Tibial artery (tissue), 4 donors: ENCODE results near the gene RASAL2.
"Not testable (repeated sequence)": the region's sequence is repeated elsewhere in the genome, so short reads cannot be mapped to it uniquely, and the experiment has no call there.

Source experiments
- DNase-seq, 2 donors: peaks; one replicate each; pipeline ENCODE4 v3.0.0-alpha.2; 2019
- H3K27ac ChIP-seq, 2 donors: fragments of 200-600 bp; sonication (generic) in 1 of 2; 1 replicate in 1 of 2; 2 replicates in 1 of 2; pipeline ENCODE4 v1.5.1; 2018 to 2019; ENCODE audit warnings: mild to moderate bottlenecking in 1 of 2
- H3K27me3 ChIP-seq, 2 donors: fragments of 200-600 bp; sonication (generic) in 1 of 2; one replicate each; pipeline versions ENCODE4 v1.5.1 to v1.6.0; 2016 to 2019
- H3K36me3 ChIP-seq, 3 donors: fragments of 200-600 bp; sonication (generic) in 2 of 3; one replicate each; pipeline ENCODE4 v1.5.1; 2016 to 2019; ENCODE audit warnings: mild to moderate bottlenecking in 2 of 3
- H3K4me1 ChIP-seq, 4 donors: fragments of 200-600 bp; sonication (generic) in 2 of 4; 1 replicate in 3 of 4; 2 replicates in 1 of 4; pipeline ENCODE4 v1.5.1; 2016 to 2019
- H3K4me3 ChIP-seq, 2 donors: fragments of 200-600 bp; sonication (generic) in 1 of 2; 1 replicate in 1 of 2; 2 replicates in 1 of 2; pipeline ENCODE4 v1.5.1; 2018 to 2019; ENCODE audit warnings: mild to moderate bottlenecking in 2 of 2
- H3K9me3 ChIP-seq, 3 donors: fragments of 200-600 bp; sonication (generic) in 1 of 3; one replicate each; pipeline ENCODE4 v1.5.1; 2016 to 2019
- intact Hi-C: fragments of 100-400 bp; cut with DNase I; formaldehyde crosslinking; loops from one replicate; pipeline ENCODE4 v1.15.0; 2023; ENCODE audit warnings: low total_unique reads
- TF ChIP-seq, protein P1 (sequence below), 2 experiments: fragments of 200-600 bp in 1 of 2; fragments of 450-650 bp in 1 of 2; IDR thresholded peaks; one replicate each; pipeline ENCODE4 v1.5.1; 2017 to 2019; ENCODE audit warnings: antibody characterized with exemption in 2 of 2, mild to moderate bottlenecking in 1 of 2, moderate library complexity in 1 of 2

Gene RASAL2

DNA sequence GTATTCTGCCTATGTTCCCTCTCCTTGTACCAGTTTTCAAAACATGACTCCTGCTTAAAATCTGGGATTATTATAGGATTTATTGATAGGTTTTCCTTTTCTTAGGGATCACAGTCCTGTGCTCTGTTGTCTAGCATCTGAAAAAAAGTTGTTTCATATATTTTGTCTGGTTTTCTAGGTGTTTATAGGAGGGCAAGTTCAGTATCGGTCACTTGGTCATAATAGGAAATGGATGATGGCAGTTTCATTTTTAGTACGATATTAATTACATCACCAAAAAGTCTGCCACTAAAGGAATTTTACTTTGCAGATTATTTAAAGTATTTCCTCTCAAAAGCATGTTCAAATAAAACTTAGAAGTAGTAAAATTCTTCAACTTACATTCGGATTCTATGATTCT, 94.4 kb downstream of the RASAL2 start:
- TF ChIP-seq, protein P1, sequence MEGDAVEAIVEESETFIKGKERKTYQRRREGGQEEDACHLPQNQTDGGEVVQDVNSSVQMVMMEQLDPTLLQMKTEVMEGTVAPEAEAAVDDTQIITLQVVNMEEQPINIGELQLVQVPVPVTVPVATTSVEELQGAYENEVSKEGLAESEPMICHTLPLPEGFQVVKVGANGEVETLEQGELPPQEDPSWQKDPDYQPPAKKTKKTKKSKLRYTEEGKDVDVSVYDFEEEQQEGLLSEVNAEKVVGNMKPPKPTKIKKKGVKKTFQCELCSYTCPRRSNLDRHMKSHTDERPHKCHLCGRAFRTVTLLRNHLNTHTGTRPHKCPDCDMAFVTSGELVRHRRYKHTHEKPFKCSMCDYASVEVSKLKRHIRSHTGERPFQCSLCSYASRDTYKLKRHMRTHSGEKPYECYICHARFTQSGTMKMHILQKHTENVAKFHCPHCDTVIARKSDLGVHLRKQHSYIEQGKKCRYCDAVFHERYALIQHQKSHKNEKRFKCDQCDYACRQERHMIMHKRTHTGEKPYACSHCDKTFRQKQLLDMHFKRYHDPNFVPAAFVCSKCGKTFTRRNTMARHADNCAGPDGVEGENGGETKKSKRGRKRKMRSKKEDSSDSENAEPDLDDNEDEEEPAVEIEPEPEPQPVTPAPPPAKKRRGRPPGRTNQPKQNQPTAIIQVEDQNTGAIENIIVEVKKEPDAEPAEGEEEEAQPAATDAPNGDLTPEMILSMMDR (IDR thresholded peaks at IDR 0.05): no peak
- Histone ChIP-seq H3K4me1 (peaks cover 0 to 45% (median 2%) of the 10 kb centered on the region in 4 donors), H3K4me3 (peak overlapping the region in 1 of 2 donors; percentile 11), H3K27me3 (no peaks in the 10 kb centered on the region), H3K36me3 (no peaks in the 10 kb centered on the region), H3K27ac (no peak overlapping the region), H3K9me3 (no peaks in the 10 kb centered on the region)
- intact Hi-C loops: no loop called here
- no peak for DNase-seq

DNA sequence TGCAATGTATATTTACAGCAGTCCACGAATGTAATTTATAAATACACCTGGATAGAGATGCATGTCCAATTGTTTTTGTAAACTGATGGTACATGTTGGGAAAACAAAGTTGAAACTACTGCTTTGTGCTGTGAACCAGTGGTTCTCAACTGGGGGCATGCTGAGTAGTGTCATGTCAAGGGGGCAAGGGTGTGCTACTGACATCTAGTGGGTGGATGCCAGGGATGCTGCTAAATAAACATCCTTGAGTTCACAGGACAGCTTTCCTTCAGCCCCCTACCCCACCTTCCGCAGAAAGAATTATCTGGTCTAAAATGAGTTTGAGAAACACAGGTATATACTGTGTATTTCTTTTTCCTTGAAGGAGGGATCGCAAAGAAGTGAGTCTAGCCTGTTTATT, 95.9 kb downstream of the RASAL2 start:
- Histone ChIP-seq H3K4me3 (no peak overlapping the region), H3K9me3 (no peaks in the 10 kb centered on the region), H3K36me3 (no peaks in the 10 kb centered on the region), H3K4me1 (peaks cover 0 to 52% (median 2%) of the 10 kb centered on the region in 4 donors), H3K27ac (no peak overlapping the region), H3K27me3 (no peaks in the 10 kb centered on the region)
- TF ChIP-seq, protein P1 (IDR thresholded peaks at IDR 0.05): peak in 1 of 2 experiments; percentile 11
- intact Hi-C loops: no loop called here
- DNase-seq: no peak

DNA sequence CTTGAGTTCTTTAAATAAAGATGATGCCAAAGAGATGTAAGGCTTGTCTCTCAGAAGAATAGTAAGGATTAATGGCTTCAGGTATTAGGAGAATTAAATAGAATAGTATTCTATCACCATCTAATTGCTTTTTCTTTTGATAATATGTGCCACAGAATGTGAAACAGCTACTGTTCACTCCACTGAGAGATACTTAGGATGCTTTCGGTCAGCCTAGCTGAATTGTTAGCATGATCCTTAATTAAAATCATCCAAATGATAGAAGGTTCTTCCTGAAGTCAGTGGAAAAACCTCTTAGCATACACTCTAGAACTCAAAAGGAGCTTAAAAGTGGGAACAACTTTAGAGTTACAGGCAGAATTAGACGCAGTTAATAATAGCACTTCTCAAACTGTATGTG, 97.0 kb downstream of the RASAL2 start:
- Histone ChIP-seq H3K4me1 (peaks cover 0 to 52% (median 2%) of the 10 kb centered on the region in 4 donors), H3K4me3 (no peak overlapping the region), H3K27ac (no peak overlapping the region), H3K9me3 (no peaks in the 10 kb centered on the region), H3K36me3 (no peaks in the 10 kb centered on the region), H3K27me3 (no peaks in the 10 kb centered on the region)
- intact Hi-C loops: no loop called here
- DNase-seq: no peak
- TF ChIP-seq, protein P1 (IDR thresholded peaks at IDR 0.05): no peak

DNA sequence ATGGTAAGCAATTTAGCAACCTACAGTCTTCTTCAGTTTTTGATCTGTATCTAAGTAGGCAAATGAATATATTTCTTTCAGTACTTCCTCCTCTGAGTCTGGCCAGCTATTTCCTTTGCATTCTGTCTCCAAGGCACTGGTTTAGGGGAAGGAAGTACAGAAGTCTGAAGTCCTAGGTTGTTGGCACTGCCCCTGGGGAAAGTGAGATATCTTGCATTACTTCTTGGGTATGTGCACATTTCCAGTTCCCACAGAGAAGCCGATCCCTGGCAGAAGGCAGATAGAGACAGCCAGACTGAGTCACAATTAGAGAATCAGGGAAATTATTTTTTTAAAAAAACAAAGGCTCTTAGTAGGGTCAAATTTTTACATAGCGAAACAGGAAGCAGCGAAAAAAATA, 98.8 kb downstream of the RASAL2 start:
- Histone ChIP-seq H3K36me3 (no peaks in the 10 kb centered on the region), H3K4me1 (peaks cover 0 to 51% (median 2%) of the 10 kb centered on the region in 4 donors), H3K27ac (no peak overlapping the region), H3K27me3 (no peaks in the 10 kb centered on the region), H3K4me3 (no peak overlapping the region), H3K9me3 (no peaks in the 10 kb centered on the region)
- TF ChIP-seq, protein P1 (IDR thresholded peaks at IDR 0.05): no peak
- peak in 1 of 2 donors; percentile 39 for DNase-seq
- intact Hi-C loops: no loop called here

GRCh38 chr1:178196631-178197030, 102.7 kb downstream of the RASAL2 start:
- H3K27me3 ChIP-seq: no peaks in the 10 kb centered on the region
- H3K27ac ChIP-seq: no peak overlapping the region
- intact Hi-C loops: no loop called here
- no peak overlapping the region for H3K4me3 ChIP-seq
- H3K36me3 ChIP-seq: no peaks in the 10 kb centered on the region
- DNase-seq: no peak
- TF ChIP-seq, protein P1 (IDR thresholded peaks at IDR 0.05): no peak
- no peaks in the 10 kb centered on the region for H3K9me3 ChIP-seq
- H3K4me1 ChIP-seq: peaks cover 0 to 18% (median 2%) of the 10 kb centered on the region in 4 donors

DNA sequence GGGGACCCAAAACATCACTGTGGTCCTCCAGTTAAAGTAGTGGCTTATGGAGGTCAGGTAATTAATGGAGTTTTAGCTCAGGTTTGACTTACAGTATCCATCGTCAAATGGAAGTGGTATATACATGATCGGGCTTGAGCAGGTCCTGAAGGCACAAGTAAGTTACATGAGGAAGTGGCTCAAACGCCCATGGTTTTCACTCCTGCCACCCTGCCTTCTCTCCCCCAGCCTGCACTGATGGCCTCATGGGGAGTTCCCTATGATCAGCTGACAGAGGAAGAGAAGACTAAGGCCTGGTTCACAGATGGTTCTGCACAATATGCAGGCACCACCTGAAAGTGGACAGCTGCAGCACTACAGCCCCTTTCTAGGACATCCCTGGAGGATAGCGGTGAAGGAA, 108.2 kb downstream of the RASAL2 start:
- H3K27ac ChIP-seq, H3K4me3 ChIP-seq, intact Hi-C loops, DNase-seq, H3K36me3 ChIP-seq, H3K4me1 ChIP-seq, H3K27me3 ChIP-seq, H3K9me3 ChIP-seq: not testable (repeated sequence)

GRCh38 chr1:178202546-178202945, 108.6 kb downstream of the RASAL2 start:
- H3K4me3 ChIP-seq, H3K36me3 ChIP-seq, H3K27me3 ChIP-seq, intact Hi-C loops, H3K27ac ChIP-seq, H3K4me1 ChIP-seq, H3K9me3 ChIP-seq, DNase-seq: not testable (repeated sequence)

DNA sequence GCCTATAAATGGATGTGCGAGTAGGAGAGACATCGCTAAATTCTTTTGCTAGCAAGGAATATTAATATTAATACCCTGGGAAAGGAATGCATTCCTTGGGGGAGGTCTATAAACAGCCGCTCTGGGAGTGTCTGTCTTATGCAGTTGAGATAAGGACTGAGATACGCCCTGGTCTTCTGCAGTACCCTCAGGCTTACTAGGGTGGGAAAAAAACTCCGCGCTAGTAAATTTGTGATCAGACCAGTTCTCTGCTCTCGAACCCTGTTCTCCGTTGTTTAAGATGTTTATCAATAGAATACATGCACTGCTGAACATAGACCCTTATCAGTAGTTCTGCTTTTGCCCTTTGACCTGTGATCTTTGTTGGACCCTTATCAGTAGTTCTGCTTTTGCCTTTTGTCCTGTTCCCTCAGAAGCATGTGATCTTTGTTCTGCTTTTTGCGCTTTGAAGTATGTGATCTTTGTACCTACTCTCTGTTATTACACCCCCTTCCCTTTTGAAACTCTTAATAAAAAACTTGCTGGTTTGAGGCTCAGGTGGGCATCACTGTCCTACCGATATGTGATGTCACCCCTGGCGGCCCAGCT, 114.5 kb downstream of the RASAL2 start:
- H3K4me3 ChIP-seq, H3K4me1 ChIP-seq, intact Hi-C loops: not testable (repeated sequence)

More for the DNA sequence above, 114.5 kb downstream of the RASAL2 start:
- not testable (repeated sequence) for H3K27me3 ChIP-seq, H3K27ac ChIP-seq, DNase-seq, H3K36me3 ChIP-seq
- peaks cover 0 to 24% (median 7%) of the 10 kb centered on the region in 3 donors for H3K9me3 ChIP-seq
